Measurements from ENCODE around the gene GPX3. TPM values are rescaled to one million over a fixed set of nuclear protein-coding genes. Genes with fewer than 3 reads are reported as not detected.

GPX3 gene
- total and polyA plus RNA-seq, 2 of the 8 experiments (the other 6 are each of a cell fraction or from before 2014, with no cell fraction given) = 27.8 to 77.9 TPM

DNA sequence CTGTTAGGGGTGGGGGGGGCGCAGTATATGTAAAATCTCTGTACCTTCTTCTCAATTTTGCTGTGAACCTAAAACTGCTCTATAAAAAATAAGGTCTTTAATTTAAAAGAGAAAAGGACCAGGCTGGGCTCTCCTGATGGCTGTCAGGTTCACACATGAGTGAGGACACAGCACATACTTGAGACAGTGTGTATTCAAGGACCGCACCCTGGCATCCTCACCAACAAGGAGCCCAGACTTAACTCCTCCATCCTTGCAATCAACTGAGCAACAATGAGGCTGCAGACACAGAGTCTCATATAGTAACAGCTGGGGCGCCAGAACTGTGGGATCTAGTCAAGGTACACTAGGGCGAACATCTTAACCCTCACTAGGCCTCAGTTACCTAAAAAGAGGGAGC is 50.6 kb downstream of the GPX3 start (continued):
- TF ChIP-seq BCL11A (IDR thresholded peaks at IDR 0.05; ENCODE audit: low read depth in 2 of 2, low read length in 2 of 2) = no peak
- no peak for TF ChIP-seq CBX5 (IDR thresholded peaks at IDR 0.05; ENCODE audit: low read depth, low read length)
- TF ChIP-seq, protein P1, sequence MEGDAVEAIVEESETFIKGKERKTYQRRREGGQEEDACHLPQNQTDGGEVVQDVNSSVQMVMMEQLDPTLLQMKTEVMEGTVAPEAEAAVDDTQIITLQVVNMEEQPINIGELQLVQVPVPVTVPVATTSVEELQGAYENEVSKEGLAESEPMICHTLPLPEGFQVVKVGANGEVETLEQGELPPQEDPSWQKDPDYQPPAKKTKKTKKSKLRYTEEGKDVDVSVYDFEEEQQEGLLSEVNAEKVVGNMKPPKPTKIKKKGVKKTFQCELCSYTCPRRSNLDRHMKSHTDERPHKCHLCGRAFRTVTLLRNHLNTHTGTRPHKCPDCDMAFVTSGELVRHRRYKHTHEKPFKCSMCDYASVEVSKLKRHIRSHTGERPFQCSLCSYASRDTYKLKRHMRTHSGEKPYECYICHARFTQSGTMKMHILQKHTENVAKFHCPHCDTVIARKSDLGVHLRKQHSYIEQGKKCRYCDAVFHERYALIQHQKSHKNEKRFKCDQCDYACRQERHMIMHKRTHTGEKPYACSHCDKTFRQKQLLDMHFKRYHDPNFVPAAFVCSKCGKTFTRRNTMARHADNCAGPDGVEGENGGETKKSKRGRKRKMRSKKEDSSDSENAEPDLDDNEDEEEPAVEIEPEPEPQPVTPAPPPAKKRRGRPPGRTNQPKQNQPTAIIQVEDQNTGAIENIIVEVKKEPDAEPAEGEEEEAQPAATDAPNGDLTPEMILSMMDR (IDR thresholded peaks at IDR 0.05; ENCODE audit: control extremely low read depth in 1 of 3, insufficient read depth in 1 of 3, low read depth in 1 of 3, low read length in 3 of 3) = no peak
- TF ChIP-seq POLR2A (IDR thresholded peaks at IDR 0.05; ENCODE audit: control extremely low read depth in 1 of 2, low read depth in 2 of 2, low read length in 2 of 2) = no peak
- no peak for TF ChIP-seq ASH2L (IDR thresholded peaks at IDR 0.05; ENCODE audit: low read length)
- no peak for TF ChIP-seq SIX5 (IDR thresholded peaks at IDR 0.05; ENCODE audit: low read depth, low read length)
